Posterior vena cava (tissue), 2 donors: ENCODE measurements around the gene PRMT5. TPM values are rescaled to one million over a fixed set of nuclear protein-coding genes. Genes with fewer than 3 reads are reported as not detected.

Experiments used
- DNase-seq: peaks from one replicate; pipeline ENCODE4 v3.0.0-alpha.2; 2020; ENCODE audit warnings: low spot score
- intact Hi-C, 2 donors: fragments of 100-400 bp; cut with DNase I; formaldehyde crosslinking; loops; one replicate each; pipeline versions ENCODE4 v1.14.1 to v1.14.2; 2022 to 2023
- total RNA-seq, 2 donors: library from RNA; stranded (reverse); fragmentation: NEBNext Ultra II Directional; extraction: Animal tissue kit (Norgen Biotek cat#: 25700); gene quantifications; one replicate each; pipeline ENCODE4 v1.2.1, GENCODE V29; 2021
- donor health status: DM: yes; HTN: yes; CAD: no.
- donor health status: DM: yes; HTN: yes; CAD: no.

Gene PRMT5
- total RNA-seq, 2 donors from 2014 or later: 44.9 to 45.9 TPM

- no peak for DNase-seq
- intact Hi-C loops: no loop called here
These were observed 23.5 kb downstream of the PRMT5 start for GRCh38 chr14:22905627-22906026.

GRCh38 chr14:22903742-22904087 is 25.5 kb downstream of the PRMT5 start:
- intact Hi-C loops: no loop called here
- DNase-seq: no peak

GRCh38 chr14:22901799-22902198 is 27.4 kb downstream of the PRMT5 start:
- no peak for DNase-seq
- intact Hi-C loops: no loop called here

- no peak for DNase-seq
- intact Hi-C loops: no loop called here
These were observed 28.9 kb downstream of the PRMT5 start for GRCh38 chr14:22900081-22900799.

GRCh38 chr14:22898302-22899090 is 30.7 kb downstream of the PRMT5 start:
- DNase-seq: no peak
- intact Hi-C loops: no loop called here

GRCh38 chr14:22897357-22897756 is 31.8 kb downstream of the PRMT5 start:
- intact Hi-C loops: no loop called here

GRCh38 chr14:22896760-22897159 is 32.4 kb downstream of the PRMT5 start:
- intact Hi-C loops: no loop called here
- DNase-seq: no peak

More at GRCh38 chr14:22897357-22897756, 31.8 kb downstream of the PRMT5 start:
- no peak for DNase-seq

GRCh38 chr14:22896356-22896755 is 32.8 kb downstream of the PRMT5 start:
- no peak for DNase-seq
- intact Hi-C loops: no loop called here

GRCh38 chr14:22895402-22895801 is 33.8 kb downstream of the PRMT5 start:
- DNase-seq: no peak
- intact Hi-C loops: no loop called here

- no peak for DNase-seq
- intact Hi-C loops: no loop called here
These were observed 35.5 kb downstream of the PRMT5 start for GRCh38 chr14:22893706-22894105.

- no peak for DNase-seq
- intact Hi-C loops: no loop called here
These were observed 36.7 kb downstream of the PRMT5 start for GRCh38 chr14:22892488-22892887.

GRCh38 chr14:22890416-22890815 is 38.8 kb downstream of the PRMT5 start:
- intact Hi-C loops: no loop called here
- no peak for DNase-seq

GRCh38 chr14:22888662-22889061 is 40.5 kb downstream of the PRMT5 start:
- DNase-seq: no peak
- intact Hi-C loops: no loop called here

GRCh38 chr14:22887990-22888378 is 41.2 kb downstream of the PRMT5 start:
- intact Hi-C loops: no loop called here
- no peak for DNase-seq

- intact Hi-C loops: no loop called here
- no peak for DNase-seq
These were observed 41.8 kb downstream of the PRMT5 start for GRCh38 chr14:22887260-22887989.

- intact Hi-C loops: no loop called here
- DNase-seq: peak; percentile 87
These were observed 42.5 kb downstream of the PRMT5 start for GRCh38 chr14:22886500-22887259.

GRCh38 chr14:22885975-22886374 is 43.2 kb downstream of the PRMT5 start:
- intact Hi-C loops: no loop called here
- no peak for DNase-seq

- intact Hi-C loops: no loop called here
- DNase-seq: no peak
These were observed 44.2 kb downstream of the PRMT5 start for GRCh38 chr14:22884738-22885523.
